ENCODE results near the gene BAIAP2L1. TPM values are rescaled to one million over a fixed set of nuclear protein-coding genes. Genes with fewer than 3 reads are reported as not detected.

BAIAP2L1 gene
- total RNA-seq, 1 experiment from 2014 or later, result 63.8 TPM

GRCh38 chr7:98293265-98293664 is 107.6 kb downstream of the BAIAP2L1 start:
- TF ChIP-seq CTCF (IDR thresholded peaks at IDR 0.05; ENCODE audit: unreplicated experiment), result no peak
- no peak overlapping the region for H3K4me3 Mint-ChIP-seq (ENCODE audit: low read depth, unreplicated experiment)
- no peak overlapping the region for H3K27ac Mint-ChIP-seq (ENCODE audit: unreplicated experiment)
- CTCF ChIA-PET, result no interaction called here
- no peaks in the 10 kb centered on the region for H3K27me3 Mint-ChIP-seq (ENCODE audit: unreplicated experiment)
- BruUV-seq (replicated peaks), result no TSS peak
- H3K4me1 Mint-ChIP-seq (ENCODE audit: low read depth, unreplicated experiment), result no peaks in the 10 kb centered on the region
- intact Hi-C loops (cut with micrococcal nuclease; ENCODE audit: unreplicated experiment), result no loop called here
- no peaks in the 10 kb centered on the region for H3K9me3 Mint-ChIP-seq (ENCODE audit: low read depth, unreplicated experiment)
- DNase-seq, result no peak
- peaks cover 66% of the 10 kb centered on the region for H3K36me3 Mint-ChIP-seq (ENCODE audit: insufficient read depth, unreplicated experiment)

DNA sequence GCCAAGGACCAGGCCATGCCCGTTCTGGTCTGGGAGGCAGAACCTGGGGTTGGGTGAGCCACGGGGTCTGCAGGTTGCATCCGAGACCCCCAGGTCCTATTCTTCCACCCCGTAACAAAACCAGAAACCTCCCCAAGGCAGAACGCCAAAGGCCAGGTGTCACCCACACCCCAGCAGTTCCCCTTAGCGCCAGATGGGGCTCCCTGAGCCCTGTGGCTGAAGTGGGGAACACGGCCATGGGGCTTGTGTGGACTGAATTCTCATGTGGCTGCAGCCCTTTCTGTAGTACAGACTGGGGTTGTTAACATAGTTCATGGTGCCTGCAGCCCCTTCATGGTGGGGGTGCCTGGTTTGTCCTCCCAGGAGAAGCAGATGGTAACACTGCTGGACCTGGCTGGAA is 109.2 kb downstream of the BAIAP2L1 start:
- no peak for DNase-seq
- Mint-ChIP-seq H3K36me3 (ENCODE audit: insufficient read depth, unreplicated experiment) (peaks cover 70% of the 10 kb centered on the region), H3K27me3 (ENCODE audit: unreplicated experiment) (no peaks in the 10 kb centered on the region), H3K4me1 (ENCODE audit: low read depth, unreplicated experiment) (peaks cover 5% of the 10 kb centered on the region), H3K4me3 (ENCODE audit: low read depth, unreplicated experiment) (no peak overlapping the region), H3K9me3 (ENCODE audit: low read depth, unreplicated experiment) (no peaks in the 10 kb centered on the region), H3K27ac (ENCODE audit: unreplicated experiment) (no peak overlapping the region)
- intact Hi-C loops (cut with micrococcal nuclease; ENCODE audit: unreplicated experiment), result no loop called here
- TF ChIP-seq CTCF (IDR thresholded peaks at IDR 0.05; ENCODE audit: unreplicated experiment), result no peak
- CTCF ChIA-PET, result no interaction called here
- TSS peak; percentile 56 for BruUV-seq (replicated peaks)

- CTCF ChIA-PET, result interaction anchor here (0.5 kb wide), 1 partner anchor 30 kb away, joined by 3 read pairs; no protein-coding TSS in a partner anchor
- BruUV-seq (replicated peaks), result no TSS peak
- H3K4me3 Mint-ChIP-seq (ENCODE audit: low read depth, unreplicated experiment), result no peak overlapping the region
- intact Hi-C loops (cut with micrococcal nuclease; ENCODE audit: unreplicated experiment), result loop anchor here (10.0 kb wide), 1 partner anchor 65 kb away; no protein-coding TSS in a partner anchor
- H3K4me1 Mint-ChIP-seq (ENCODE audit: low read depth, unreplicated experiment), result peaks cover 14% of the 10 kb centered on the region
- TF ChIP-seq CTCF (IDR thresholded peaks at IDR 0.05; ENCODE audit: unreplicated experiment), result no peak
- H3K27me3 Mint-ChIP-seq (ENCODE audit: unreplicated experiment), result no peaks in the 10 kb centered on the region
- no peak for DNase-seq
- peaks cover 83% of the 10 kb centered on the region for H3K36me3 Mint-ChIP-seq (ENCODE audit: insufficient read depth, unreplicated experiment)
- no peaks in the 10 kb centered on the region for H3K9me3 Mint-ChIP-seq (ENCODE audit: low read depth, unreplicated experiment)
- no peak overlapping the region for H3K27ac Mint-ChIP-seq (ENCODE audit: unreplicated experiment)
Observed at GRCh38 chr7:98289333-98289875, 111.5 kb downstream of the BAIAP2L1 start.

- peaks cover 86% of the 10 kb centered on the region for H3K36me3 Mint-ChIP-seq (ENCODE audit: insufficient read depth, unreplicated experiment)
- peaks cover 18% of the 10 kb centered on the region for H3K4me1 Mint-ChIP-seq (ENCODE audit: low read depth, unreplicated experiment)
- no peak for TF ChIP-seq CTCF (IDR thresholded peaks at IDR 0.05; ENCODE audit: unreplicated experiment)
- no peak overlapping the region for H3K4me3 Mint-ChIP-seq (ENCODE audit: low read depth, unreplicated experiment)
- no peak overlapping the region for H3K27ac Mint-ChIP-seq (ENCODE audit: unreplicated experiment)
- BruUV-seq (replicated peaks), result no TSS peak
- CTCF ChIA-PET, result no interaction called here
- no peak for DNase-seq
- H3K27me3 Mint-ChIP-seq (ENCODE audit: unreplicated experiment), result no peaks in the 10 kb centered on the region
- no peaks in the 10 kb centered on the region for H3K9me3 Mint-ChIP-seq (ENCODE audit: low read depth, unreplicated experiment)
- intact Hi-C loops (cut with micrococcal nuclease; ENCODE audit: unreplicated experiment), result loop anchor here (10.0 kb wide), 1 partner anchor 67 kb away; no protein-coding TSS in a partner anchor
Observed at GRCh38 chr7:98288064-98288823, 112.6 kb downstream of the BAIAP2L1 start.

Measured in Calu3 (cell line).